GM23248 (cell line): ENCODE measurements around the gene COL26A1. TPM values are rescaled to one million over a fixed set of nuclear protein-coding genes. Genes with fewer than 3 reads are reported as not detected.
A peak's percentile ranks its signal among the peaks of the same experiment; 100 is the strongest.

Source experiments
- DNase-seq: peaks from one replicate; pipeline ENCODE4 v3.0.0-alpha.2; 2015
- H2AFZ ChIP-seq: fragments of 200-600 bp; sonication (generic); 2 replicates; pipeline ENCODE4 v1.6.1; 2016; ENCODE audit warnings: antibody characterized with exemption
- H3F3A ChIP-seq: fragments of 200-600 bp; sonication (generic); 2 replicates; pipeline ENCODE4 v1.6.1; 2016; ENCODE audit warnings: mild to moderate bottlenecking, antibody characterized with exemption, mixed run types; ENCODE audit not compliant: insufficient read depth
- H3K27ac ChIP-seq: fragments of 200-600 bp; sonication (generic); 2 replicates; pipeline ENCODE4 v1.5.1; 2016; ENCODE audit warnings: mild to moderate bottlenecking
- H3K27me3 ChIP-seq: fragments of 200-600 bp; sonication (generic); replicated peaks from 2 replicates; pipeline ENCODE4 v1.6.1; 2016; ENCODE audit warnings: mild to moderate bottlenecking; ENCODE audit not compliant: insufficient read depth
- H3K36me3 ChIP-seq: fragments of 200-600 bp; sonication (generic); 2 replicates; pipeline ENCODE4 v1.6.1; 2016; ENCODE audit warnings: low read depth, mild to moderate bottlenecking
- H3K4me1 ChIP-seq: fragments of 200-600 bp; sonication (generic); 2 replicates; pipeline ENCODE4 v1.6.1; 2016; ENCODE audit warnings: mild to moderate bottlenecking; ENCODE audit not compliant: insufficient read depth
- H3K4me2 ChIP-seq: fragments of 200-600 bp; sonication (generic); one replicate; pipeline ENCODE4 v1.6.1; 2016; ENCODE audit warnings: mild to moderate bottlenecking; ENCODE audit not compliant: unreplicated experiment
- H3K4me3 ChIP-seq: fragments of 200-600 bp; sonication (generic); 2 replicates; pipeline ENCODE4 v1.5.1; 2016; ENCODE audit warnings: mild to moderate bottlenecking
- H3K79me2 ChIP-seq: fragments of 200-600 bp; sonication (generic); 2 replicates; pipeline ENCODE4 v1.6.1; 2016; ENCODE audit warnings: mild to moderate bottlenecking; ENCODE audit not compliant: insufficient read depth
- H3K9ac ChIP-seq: fragments of 200-600 bp; sonication (generic); 2 replicates; pipeline ENCODE4 v1.6.1; 2016; ENCODE audit warnings: mild to moderate bottlenecking
- H3K9me2 ChIP-seq: fragments of 200-600 bp; sonication (generic); 2 replicates; pipeline ENCODE4 v1.6.1; 2016; ENCODE audit warnings: mixed run types, mild to moderate bottlenecking, moderate library complexity; ENCODE audit not compliant: insufficient read depth
- H3K9me3 ChIP-seq: fragments of 200-600 bp; sonication (generic); one replicate; pipeline ENCODE4 v1.6.1; 2017; ENCODE audit warnings: low read depth
- H4K20me1 ChIP-seq: fragments of 200-600 bp; sonication (generic); 2 replicates; pipeline ENCODE4 v1.6.0; 2016; ENCODE audit not compliant: insufficient read depth
- EZH2 ChIP-seq: fragments of 200-600 bp; sonication (generic); IDR thresholded peaks from 2 replicates; pipeline ENCODE4 v1.6.1; 2018; ENCODE audit warnings: antibody characterized with exemption, mild to moderate bottlenecking; ENCODE audit not compliant: insufficient read depth, poor library complexity, severe bottlenecking
- EZH2phosphoT487 ChIP-seq: fragments of 200-600 bp; sonication (generic); IDR thresholded peaks from 2 replicates; pipeline ENCODE4 v1.6.1; 2018; ENCODE audit warnings: antibody characterized with exemption, moderate library complexity, mild to moderate bottlenecking, low read depth; ENCODE audit not compliant: insufficient read depth
- WGBS, 2 experiments: methylation state at CpG; one replicate each; pipeline ENCODE4 v1.1.6; 2015 to 2017; ENCODE audit warnings: low lambda C conversion rate in 2 of 2, low coverage in 1 of 2; ENCODE audit errors: missing lambda C conversion rate in 2 of 2; 5-methylcytosine and 5-hydroxymethylcytosine counted together
- in situ Hi-C: fragments of 300-500 bp; cut with MboI; formaldehyde crosslinking; loops from 2 replicates; pipeline ENCODE4 v1.15.0; 2020
- polyA plus RNA-seq: library from polyadenylated mRNA; unstranded; fragments of >200 nt; fragmentation: Nextera tagmentation; extraction: Ambion mirVana; gene quantifications from 2 replicates; pipeline ENCODE4 v1.2.1, GENCODE V29; 2016
- total RNA-seq: library from RNA; depleted of rRNA; stranded (reverse); fragments of >200 nt; shearing (Covaris generic); gene quantifications from 2 replicates; pipeline ENCODE4 v1.2.3, GENCODE V29; 2014

The COL26A1 gene
- total and polyA plus RNA-seq, 2 experiments from 2014 or later = not detected

DNA sequence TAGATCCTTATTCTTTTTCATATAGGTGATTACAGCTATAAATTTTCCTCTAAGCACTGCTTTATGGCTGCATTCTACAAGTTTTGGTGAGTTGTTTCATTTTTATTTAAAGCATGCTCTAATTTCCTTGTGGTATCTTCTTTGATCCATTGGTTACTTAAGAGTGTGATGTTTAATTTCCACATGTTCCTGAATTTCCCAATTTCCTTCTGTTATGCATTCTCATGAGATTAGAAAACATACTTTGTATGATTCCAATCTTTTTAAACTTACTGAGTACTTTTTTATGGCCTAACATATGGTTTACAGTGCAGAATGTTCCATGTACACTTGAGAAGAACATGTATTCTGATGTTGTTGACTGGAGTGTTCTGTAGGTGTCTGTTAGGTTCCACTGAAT is 213.0 kb downstream of the COL26A1 start:
- peaks cover 4% of the 10 kb centered on the region; the same call in 1 of the 2 replicates for H3K4me1 ChIP-seq
- H3K4me3 ChIP-seq = no peak overlapping the region
- in situ Hi-C loops = loop anchor here (25.0 kb wide), 1 partner anchor 662 kb away; no protein-coding TSS in a partner anchor
- peak; percentile 21 for DNase-seq
- H3K36me3 ChIP-seq = no peaks in the 10 kb centered on the region
- H3F3A ChIP-seq = peaks cover 5% of the 10 kb centered on the region; the same call in 1 of the 2 replicates
- no peak overlapping the region for H2AFZ ChIP-seq
- H3K27me3 ChIP-seq = peaks cover 18% of the 10 kb centered on the region
- 0 out of 2 replicates have a peak overlapping the region, but pooled peaks have one; percentile 7 for H3K27ac ChIP-seq
- H4K20me1 ChIP-seq = no peaks in the 10 kb centered on the region
- H3K4me2 ChIP-seq = no peak overlapping the region
- no peaks in the 10 kb centered on the region for H3K9me3 ChIP-seq
- H3K79me2 ChIP-seq = no peaks in the 10 kb centered on the region
- no peak for TF ChIP-seq EZH2phosphoT487
- no peak for TF ChIP-seq EZH2
- no peak overlapping the region for H3K9ac ChIP-seq
- H3K9me2 ChIP-seq = no peaks in the 10 kb centered on the region

DNA sequence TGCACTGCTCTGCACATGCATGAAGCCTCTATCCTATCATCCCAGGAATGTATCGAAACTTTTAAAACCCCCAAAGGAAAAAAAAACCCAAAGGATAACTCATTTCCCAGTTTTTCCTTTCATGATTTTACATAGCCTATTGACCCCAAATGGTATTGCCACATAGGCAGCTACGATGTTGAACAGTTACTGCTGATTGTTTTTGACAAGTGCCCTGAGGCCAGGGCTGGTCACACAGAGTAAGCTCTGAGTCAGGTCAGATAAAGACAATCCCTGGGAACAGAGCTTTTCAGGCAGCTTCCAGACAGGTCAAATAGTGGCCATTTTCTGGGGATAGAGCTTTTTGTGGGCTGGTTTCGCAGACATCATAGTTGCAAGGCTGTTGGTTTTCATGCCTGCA is 214.3 kb downstream of the COL26A1 start:
- Histone ChIP-seq H3K9me2 (no peaks in the 10 kb centered on the region), H3K9ac (no peak overlapping the region), H4K20me1 (no peaks in the 10 kb centered on the region), H2AFZ (no peak overlapping the region), H3K27me3 (peaks cover 18% of the 10 kb centered on the region), H3K4me1 (peaks cover 4% of the 10 kb centered on the region; the same call in 1 of the 2 replicates), H3K9me3 (no peaks in the 10 kb centered on the region), H3K79me2 (no peaks in the 10 kb centered on the region), H3K27ac (no peak overlapping the region), H3K4me3 (no peak overlapping the region), H3K4me2 (no peak overlapping the region), H3K36me3 (no peaks in the 10 kb centered on the region), H3F3A (peaks cover 5% of the 10 kb centered on the region; the same call in 1 of the 2 replicates)
- DNase-seq = peak; percentile 20
- in situ Hi-C loops = loop anchor here (25.0 kb wide), 1 partner anchor 660 kb away; no protein-coding TSS in a partner anchor
- 50 to 56% methylated on average over 3 of the region's 3 CpGs for WGBS, 2 experiments
- TF ChIP-seq EZH2phosphoT487 (no peak), EZH2 (no peak)

GRCh38 chr7:101578552-101578951 is 215.9 kb downstream of the COL26A1 start:
- H3K27ac ChIP-seq = no peak overlapping the region
- in situ Hi-C loops = loop anchor here (25.0 kb wide), 1 partner anchor 659 kb away; no protein-coding TSS in a partner anchor
- H3K9me3 ChIP-seq = no peaks in the 10 kb centered on the region
- TF ChIP-seq EZH2 (no peak), EZH2phosphoT487 (no peak)
- H3K4me3 ChIP-seq = no peak overlapping the region
- no peak overlapping the region for H3K4me2 ChIP-seq
- H3K36me3 ChIP-seq = no peaks in the 10 kb centered on the region
- H4K20me1 ChIP-seq = no peaks in the 10 kb centered on the region
- H3K79me2 ChIP-seq = no peaks in the 10 kb centered on the region
- H3F3A ChIP-seq = peaks cover 5% of the 10 kb centered on the region; the same call in 1 of the 2 replicates
- no peak overlapping the region for H3K9ac ChIP-seq
- H3K27me3 ChIP-seq = peaks cover 18% of the 10 kb centered on the region
- WGBS, 2 experiments = 3 to 4% methylated on average over 1 of the region's 1 CpG
- no peaks in the 10 kb centered on the region for H3K9me2 ChIP-seq
- H3K4me1 ChIP-seq = peaks cover 4% of the 10 kb centered on the region; the same call in 1 of the 2 replicates
- DNase-seq = no peak
- H2AFZ ChIP-seq = no peak overlapping the region

DNA sequence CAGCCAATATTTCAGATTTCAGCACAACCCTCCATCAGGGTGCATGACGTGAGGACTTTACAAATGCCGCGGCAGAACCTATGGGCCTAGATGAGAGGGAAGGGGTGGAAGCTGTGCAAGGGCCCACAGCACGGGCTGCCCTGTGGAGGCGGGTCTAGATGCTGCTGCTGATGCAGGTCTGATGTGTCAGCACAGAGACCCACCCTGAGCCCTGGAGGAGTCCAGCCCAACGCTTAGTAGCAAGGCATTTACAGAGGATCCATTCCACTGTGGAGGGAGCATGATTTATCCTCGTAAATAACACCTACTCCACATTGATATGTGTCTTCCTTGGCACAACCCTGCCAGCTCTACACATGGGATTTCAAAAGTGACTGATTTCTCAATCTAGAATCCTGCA is 217.9 kb downstream of the COL26A1 start:
- TF ChIP-seq EZH2 = no peak
- TF ChIP-seq EZH2phosphoT487 = no peak
- no peaks in the 10 kb centered on the region for H3K79me2 ChIP-seq
- H2AFZ ChIP-seq = no peak overlapping the region
- in situ Hi-C loops = loop anchor here (25.0 kb wide), 1 partner anchor 657 kb away; no protein-coding TSS in a partner anchor
- DNase-seq = no peak
- H3K4me1 ChIP-seq = peaks cover 4% of the 10 kb centered on the region; the same call in 1 of the 2 replicates
- no peak overlapping the region for H3K9ac ChIP-seq
- peaks cover 18% of the 10 kb centered on the region for H3K27me3 ChIP-seq
- no peaks in the 10 kb centered on the region for H4K20me1 ChIP-seq
- peaks cover 5% of the 10 kb centered on the region; the same call in 1 of the 2 replicates for H3F3A ChIP-seq
- H3K36me3 ChIP-seq = no peaks in the 10 kb centered on the region
- WGBS, 2 experiments = 61 to 63% methylated on average over 7 of the region's 7 CpGs
- H3K4me3 ChIP-seq = no peak overlapping the region
- no peak overlapping the region for H3K27ac ChIP-seq
- H3K9me3 ChIP-seq = no peaks in the 10 kb centered on the region
- H3K4me2 ChIP-seq = no peak overlapping the region
- H3K9me2 ChIP-seq = no peaks in the 10 kb centered on the region
